PC-3 (cell line): ENCODE measurements around the gene ARNT2.

ENCODE experiments used
- EZH2 ChIP-seq: fragments of 300-600 bp; sonication (generic); IDR thresholded peaks from one replicate; pipeline ENCODE4 v1.6.1; 2017; ENCODE audit warnings: antibody characterized with exemption, mild to moderate bottlenecking, low read length; ENCODE audit not compliant: unreplicated experiment
- TF ChIP-seq, protein P1 (sequence below): fragments of 300-600 bp; sonication (generic); conservative IDR thresholded peaks from 2 replicates; pipeline ENCODE4 v1.5.1; 2017; ENCODE audit warnings: antibody characterized with exemption, low read depth, mild to moderate bottlenecking, low read length

DNA sequence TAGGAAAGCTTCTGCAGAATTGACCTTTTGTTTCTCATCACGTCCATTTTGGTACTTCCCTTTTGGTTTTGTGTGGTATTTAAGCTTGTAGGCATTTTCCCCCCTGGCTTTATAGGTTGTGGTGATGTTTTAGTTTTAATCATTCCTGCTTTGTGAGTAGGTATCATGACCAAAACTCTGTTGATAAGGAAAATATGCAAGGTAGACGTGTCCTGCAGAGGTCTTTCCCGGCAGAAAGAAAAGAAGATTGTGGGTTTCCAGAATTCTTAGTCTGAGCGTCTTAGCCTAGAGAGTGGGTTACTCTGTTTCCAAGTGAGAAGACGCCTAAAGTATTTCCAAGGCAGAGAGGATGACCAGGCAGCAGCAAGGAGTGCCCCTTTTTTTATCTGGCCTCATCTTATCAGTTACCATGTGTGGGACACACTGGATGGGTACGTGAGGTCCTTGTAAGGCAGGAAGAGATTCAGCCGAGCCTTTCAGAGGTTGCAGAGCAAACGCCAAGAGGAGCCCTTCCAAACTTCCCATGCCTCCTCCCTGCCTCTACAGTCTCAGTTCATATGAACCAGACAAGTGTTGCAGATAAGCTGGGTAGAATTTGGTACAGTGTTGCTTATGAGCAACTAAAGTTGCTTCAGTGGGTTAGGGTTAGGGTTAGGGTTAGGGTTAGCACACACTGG, 58.8 kb downstream of the ARNT2 start:
- TF ChIP-seq, protein P1, sequence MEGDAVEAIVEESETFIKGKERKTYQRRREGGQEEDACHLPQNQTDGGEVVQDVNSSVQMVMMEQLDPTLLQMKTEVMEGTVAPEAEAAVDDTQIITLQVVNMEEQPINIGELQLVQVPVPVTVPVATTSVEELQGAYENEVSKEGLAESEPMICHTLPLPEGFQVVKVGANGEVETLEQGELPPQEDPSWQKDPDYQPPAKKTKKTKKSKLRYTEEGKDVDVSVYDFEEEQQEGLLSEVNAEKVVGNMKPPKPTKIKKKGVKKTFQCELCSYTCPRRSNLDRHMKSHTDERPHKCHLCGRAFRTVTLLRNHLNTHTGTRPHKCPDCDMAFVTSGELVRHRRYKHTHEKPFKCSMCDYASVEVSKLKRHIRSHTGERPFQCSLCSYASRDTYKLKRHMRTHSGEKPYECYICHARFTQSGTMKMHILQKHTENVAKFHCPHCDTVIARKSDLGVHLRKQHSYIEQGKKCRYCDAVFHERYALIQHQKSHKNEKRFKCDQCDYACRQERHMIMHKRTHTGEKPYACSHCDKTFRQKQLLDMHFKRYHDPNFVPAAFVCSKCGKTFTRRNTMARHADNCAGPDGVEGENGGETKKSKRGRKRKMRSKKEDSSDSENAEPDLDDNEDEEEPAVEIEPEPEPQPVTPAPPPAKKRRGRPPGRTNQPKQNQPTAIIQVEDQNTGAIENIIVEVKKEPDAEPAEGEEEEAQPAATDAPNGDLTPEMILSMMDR, result no peak
- no peak for TF ChIP-seq EZH2
